CD14-positive monocyte (primary cell): ENCODE data around the gene FNDC7. TPM values are rescaled to one million over a fixed set of nuclear protein-coding genes. Genes with fewer than 3 reads are reported as not detected.
A peak's percentile ranks its signal among the peaks of the same experiment; 100 is the strongest.
"Not testable (repeated sequence)": the region's sequence is repeated elsewhere in the genome, so short reads cannot be mapped to it uniquely, and the experiment has no call there.

Source experiments
- DNase-seq, 3 donors: peaks; one replicate each; pipeline ENCODE4 v3.0.0-alpha.2; 2011 to 2022
- H2AFZ ChIP-seq: 2 replicates; pipeline ENCODE4 v1.6.0; 2012; ENCODE audit warnings: mild to moderate bottlenecking, low read depth, low read length, inconsistent platforms; ENCODE audit not compliant: insufficient read depth, poor library complexity, severe bottlenecking
- H3K27ac ChIP-seq, 2 donors: 1 replicate in 1 of 2; 2 replicates in 1 of 2; pipeline ENCODE4 v1.5.1; 2012 to 2013; ENCODE audit warnings: low read length in 2 of 2, control low read depth in 1 of 2, inconsistent platforms in 1 of 2, low read depth in 1 of 2, mild to moderate bottlenecking in 1 of 2
- H3K27me3 ChIP-seq, 2 donors: one replicate each; pipeline versions ENCODE4 v1.6.0 to v1.6.1; 2011 to 2013; ENCODE audit warnings: low read length in 2 of 2; ENCODE audit not compliant: control insufficient read depth in 2 of 2, insufficient read depth in 2 of 2
- H3K36me3 ChIP-seq, 2 donors: replicated peaks in 1 of 2; 1 replicate in 1 of 2; 2 replicates in 1 of 2; pipeline versions ENCODE4 v1.5.1 to v1.6.1; 2012 to 2013; ENCODE audit warnings: low read length in 2 of 2, control low read depth in 1 of 2, inconsistent platforms in 1 of 2, mild to moderate bottlenecking in 1 of 2; ENCODE audit not compliant: insufficient read depth in 2 of 2, control insufficient read depth in 1 of 2
- H3K4me1 ChIP-seq, 2 donors: 1 replicate in 1 of 2; 2 replicates in 1 of 2; pipeline versions ENCODE4 v1.5.1 to v1.6.1; 2012 to 2013; ENCODE audit warnings: low read length in 2 of 2, control low read depth in 1 of 2, inconsistent platforms in 1 of 2, mild to moderate bottlenecking in 1 of 2, moderate library complexity in 1 of 2; ENCODE audit not compliant: insufficient read depth in 2 of 2, control insufficient read depth in 1 of 2
- H3K4me2 ChIP-seq: replicated peaks from 2 replicates; pipeline ENCODE3; 2012; ENCODE audit warnings: low read length, moderate library complexity, mild to moderate bottlenecking; ENCODE audit not compliant: poor library complexity, severe bottlenecking; ENCODE audit errors: extremely low read depth
- H3K4me3 ChIP-seq, 3 experiments: fragments of 200-600 bp in 1 of 3; sonication (generic) in 1 of 3; replicated peaks in 1 of 3; 1 replicate in 2 of 3; 2 replicates in 1 of 3; pipeline ENCODE4 v1.5.1; 2011 to 2013; ENCODE audit warnings: low read length in 3 of 3, mild to moderate bottlenecking in 3 of 3, control low read depth in 2 of 3, low read depth in 2 of 3, inconsistent platforms in 1 of 3, moderate library complexity in 1 of 3
- H3K79me2 ChIP-seq: 2 replicates; pipeline ENCODE4 v1.6.0; 2012; ENCODE audit warnings: mild to moderate bottlenecking, control low read depth, inconsistent platforms, low read length, moderate library complexity; ENCODE audit not compliant: insufficient read depth
- H3K9ac ChIP-seq: 2 replicates; pipeline ENCODE4 v1.6.0; 2017; ENCODE audit warnings: low read length, mild to moderate bottlenecking; ENCODE audit not compliant: insufficient read depth, poor library complexity, severe bottlenecking
- H3K9me3 ChIP-seq, 2 donors: replicated peaks in 1 of 2; 1 replicate in 1 of 2; 2 replicates in 1 of 2; pipeline versions ENCODE4 v1.5.1 to v1.6.1; 2012 to 2013; ENCODE audit warnings: low read length in 2 of 2, control low read depth in 1 of 2; ENCODE audit not compliant: control insufficient read depth in 1 of 2, insufficient read depth in 1 of 2
- H4K20me1 ChIP-seq: 2 replicates; pipeline ENCODE4 v1.6.0; 2012; ENCODE audit warnings: mild to moderate bottlenecking, low read length, control low read depth, moderate library complexity; ENCODE audit not compliant: insufficient read depth
- H3K27ac Mint-ChIP-seq, 7 donors: one replicate each; pipeline ENCODE4 v1.8.0; 2020; ENCODE audit warnings: mild to moderate bottlenecking in 7 of 7, mixed read lengths in 7 of 7, moderate library complexity in 6 of 7, inconsistent platforms in 2 of 7
- H3K27me3 Mint-ChIP-seq, 3 donors: one replicate each; pipeline ENCODE4 v1.8.0; 2021 to 2022; ENCODE audit warnings: low read depth in 3 of 3, mild to moderate bottlenecking in 3 of 3, mixed read lengths in 3 of 3, moderate library complexity in 3 of 3, inconsistent platforms in 1 of 3
- H3K36me3 Mint-ChIP-seq, 2 donors: one replicate each; pipeline ENCODE4 v1.8.0; 2020; ENCODE audit warnings: mixed read lengths in 2 of 2, inconsistent platforms in 1 of 2, mild to moderate bottlenecking in 1 of 2
- H3K4me1 Mint-ChIP-seq: one replicate; pipeline ENCODE4 v1.8.0; 2020; ENCODE audit warnings: mild to moderate bottlenecking, mixed read lengths
- H3K4me3 Mint-ChIP-seq, 2 donors: one replicate each; pipeline ENCODE4 v1.8.0; 2020; ENCODE audit warnings: mild to moderate bottlenecking in 2 of 2, mixed read lengths in 2 of 2, moderate library complexity in 1 of 2
- H3K9me3 Mint-ChIP-seq, 7 donors: one replicate each; pipeline ENCODE4 v1.8.0; 2020 to 2022; ENCODE audit warnings: mixed read lengths in 7 of 7, mild to moderate bottlenecking in 6 of 7, moderate library complexity in 6 of 7, inconsistent platforms in 2 of 7
- CTCF ChIP-seq: fragments of 200-600 bp; IDR thresholded peaks from one replicate; pipeline ENCODE4 v1.8.0; 2022; ENCODE audit warnings: antibody characterized with exemption, mild to moderate bottlenecking
- WGBS: methylation state at CpG from one replicate; pipeline ENCODE4 v1.1.5; 2013; ENCODE audit warnings: missing lambda C conversion rate; ENCODE audit not compliant: insufficient coverage; 5-methylcytosine and 5-hydroxymethylcytosine counted together
- intact Hi-C, 2 donors: fragments of 100-400 bp; cut with micrococcal nuclease; formaldehyde crosslinking; loops; one replicate each; pipeline versions ENCODE4 v1.15.0 to v1.15.1; 2023
- polyA plus RNA-seq, 3 donors: library from polyadenylated mRNA; depleted of rRNA in 1 of 3; unstranded in 2 of 3; stranded (reverse) in 1 of 3; fragments of 300-500 nt in 2 of 3; fragments of >200 nt in 1 of 3; fragmentation: Illumina TruSeq in 2 of 3; gene quantifications; 1 replicate in 2 of 3; 2 replicates in 1 of 3; pipeline ENCODE4 v1.2.3, GENCODE V29; 2012 to 2021

The FNDC7 gene
- polyA plus RNA-seq, 3 donors = 0.07 TPM; not detected in 2

- Histone ChIP-seq H3K27me3 (no peaks in the 10 kb centered on the region), H2AFZ (no peak overlapping the region), H3K36me3 (no peaks in the 10 kb centered on the region), H4K20me1 (no peaks in the 10 kb centered on the region), H3K4me3 (no peak overlapping the region), H3K79me2 (no peaks in the 10 kb centered on the region), H3K9me3 (no peaks in the 10 kb centered on the region), H3K9ac (no peak overlapping the region), H3K4me2 (peak overlapping the region; percentile 41), H3K27ac (no peak overlapping the region), H3K4me1 (peaks cover 9 to 15% of the 10 kb centered on the region in 2 donors)
- H3K36me3 Mint-ChIP-seq = no peaks in the 10 kb centered on the region
- H3K27me3 Mint-ChIP-seq = peaks cover 2 to 6% (median 4%) of the 10 kb centered on the region in 3 donors
- peak; percentile 26 to 82 (median 49) for DNase-seq
- H3K4me3 Mint-ChIP-seq = no peak overlapping the region
- TF ChIP-seq CTCF = no peak
- H3K9me3 Mint-ChIP-seq = peaks cover 2 to 10% (median 4%) of the 10 kb centered on the region in 7 donors
- H3K27ac Mint-ChIP-seq = peak overlapping the region in 4 of 7 donors; percentile 1 to 87 (median 18)
- intact Hi-C loops = no loop called here
- 100% methylated on average over 1 of the region's 4 CpGs for WGBS
- H3K4me1 Mint-ChIP-seq = peaks cover 13% of the 10 kb centered on the region
Observed at GRCh38 chr1:108678706-108679105, 34.0 kb upstream of the FNDC7 start.

GRCh38 chr1:108679586-108680213, 33.0 kb upstream of the FNDC7 start:
- H3K9me3 ChIP-seq = no peaks in the 10 kb centered on the region
- Mint-ChIP-seq H3K4me1 (peaks cover 13% of the 10 kb centered on the region), H3K27me3 (peaks cover 0 to 8% (median 2%) of the 10 kb centered on the region in 3 donors), H3K9me3 (peaks cover 2 to 8% (median 3%) of the 10 kb centered on the region in 7 donors), H3K36me3 (no peaks in the 10 kb centered on the region), H3K4me3 (peak overlapping the region; percentile 50 to 74), H3K27ac (no peak overlapping the region)
- H3K4me1 ChIP-seq = peaks cover 9 to 15% of the 10 kb centered on the region in 2 donors
- no peak for DNase-seq
- TF ChIP-seq CTCF = no peak
- peak overlapping the region; percentile 15 to 56 (median 41) for H3K4me3 ChIP-seq
- H3K4me2 ChIP-seq = peak overlapping the region; percentile 43
- intact Hi-C loops = no loop called here
- peak overlapping the region; percentile 74 for H2AFZ ChIP-seq
- H3K27ac ChIP-seq = no peak overlapping the region
- H4K20me1 ChIP-seq = no peaks in the 10 kb centered on the region
- H3K79me2 ChIP-seq = no peaks in the 10 kb centered on the region
- H3K9ac ChIP-seq = peak overlapping the region; percentile 39
- WGBS = 65% methylated on average over 5 of the region's 10 CpGs
- H3K27me3 ChIP-seq = no peaks in the 10 kb centered on the region
- H3K36me3 ChIP-seq = no peaks in the 10 kb centered on the region

GRCh38 chr1:108681701-108682100, 31.0 kb upstream of the FNDC7 start:
- WGBS = 93% methylated on average over 3 of the region's 4 CpGs
- intact Hi-C loops, H3K27me3 Mint-ChIP-seq, H3K27ac ChIP-seq, DNase-seq, H3K27ac Mint-ChIP-seq, H3K4me3 Mint-ChIP-seq, H2AFZ ChIP-seq, H3K9ac ChIP-seq, H3K9me3 ChIP-seq, H4K20me1 ChIP-seq, H3K36me3 Mint-ChIP-seq, H3K36me3 ChIP-seq, H3K79me2 ChIP-seq, H3K4me3 ChIP-seq, H3K27me3 ChIP-seq, H3K9me3 Mint-ChIP-seq, H3K4me2 ChIP-seq: not testable (repeated sequence)
- H3K4me1 ChIP-seq = peaks cover 9 to 15% of the 10 kb centered on the region in 2 donors
- H3K4me1 Mint-ChIP-seq = peaks cover 13% of the 10 kb centered on the region
